ENCODE data around the gene ELL. TPM values are rescaled to one million over a fixed set of nuclear protein-coding genes. Genes with fewer than 3 reads are reported as not detected.

ELL gene
- total and polyA plus RNA-seq, 2 donors from 2014 or later: 5.7 to 25.2 TPM

DNA sequence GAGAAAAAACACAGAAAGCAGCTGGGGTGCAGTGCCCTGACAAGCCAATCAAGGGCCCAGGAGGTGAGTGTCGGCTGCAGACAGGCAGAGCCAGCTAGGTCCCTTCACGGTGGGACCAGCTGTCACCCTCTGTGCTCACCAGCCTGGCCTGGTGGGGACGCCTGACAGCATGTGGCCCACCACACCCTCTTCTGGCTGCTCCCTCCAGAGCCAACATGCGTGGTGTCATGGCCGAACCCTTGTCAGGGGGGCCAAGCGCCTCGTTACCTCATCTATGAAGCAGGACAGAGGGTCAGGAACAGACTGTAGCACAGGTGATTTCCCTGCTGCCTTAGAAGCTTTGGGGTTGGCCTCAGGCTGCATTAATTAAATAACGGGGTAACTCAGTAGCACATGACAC lies 43.9 kb downstream of the ELL start:
- Histone ChIP-seq H3K36me3 (ENCODE audit: control insufficient read depth in 2 of 3, insufficient read depth in 3 of 3, low read length in 3 of 3) (no peaks in the 10 kb centered on the region), H3K9ac (ENCODE audit: low read length in 3 of 3) (no peak overlapping the region), H3K9me3 (ENCODE audit: control insufficient read depth in 2 of 3, insufficient read depth in 1 of 3, low read length in 3 of 3) (no peaks in the 10 kb centered on the region), H3K4me1 (ENCODE audit: control insufficient read depth in 2 of 3, insufficient read depth in 2 of 3, low read depth in 1 of 3, low read length in 3 of 3) (peaks cover 0 to 47% (median 26%) of the 10 kb centered on the region in 3 donors), H3K27ac (ENCODE audit: low read depth in 2 of 2, low read length in 2 of 2) (peak overlapping the region; percentile 90 to 95), H3K4me3 (ENCODE audit: low read length in 3 of 3) (no peak overlapping the region), H3K27me3 (ENCODE audit: control insufficient read depth, insufficient read depth, low read length) (no peaks in the 10 kb centered on the region)
- FAIRE-seq (no peak), DNase-seq (no peak)
- TF ChIP-seq CTCF (IDR thresholded peaks at IDR 0.05; ENCODE audit: borderline replicate concordance, extremely low read depth, insufficient read depth): no peak
- intact Hi-C loops (cut with DNase I): no loop called here

DNA sequence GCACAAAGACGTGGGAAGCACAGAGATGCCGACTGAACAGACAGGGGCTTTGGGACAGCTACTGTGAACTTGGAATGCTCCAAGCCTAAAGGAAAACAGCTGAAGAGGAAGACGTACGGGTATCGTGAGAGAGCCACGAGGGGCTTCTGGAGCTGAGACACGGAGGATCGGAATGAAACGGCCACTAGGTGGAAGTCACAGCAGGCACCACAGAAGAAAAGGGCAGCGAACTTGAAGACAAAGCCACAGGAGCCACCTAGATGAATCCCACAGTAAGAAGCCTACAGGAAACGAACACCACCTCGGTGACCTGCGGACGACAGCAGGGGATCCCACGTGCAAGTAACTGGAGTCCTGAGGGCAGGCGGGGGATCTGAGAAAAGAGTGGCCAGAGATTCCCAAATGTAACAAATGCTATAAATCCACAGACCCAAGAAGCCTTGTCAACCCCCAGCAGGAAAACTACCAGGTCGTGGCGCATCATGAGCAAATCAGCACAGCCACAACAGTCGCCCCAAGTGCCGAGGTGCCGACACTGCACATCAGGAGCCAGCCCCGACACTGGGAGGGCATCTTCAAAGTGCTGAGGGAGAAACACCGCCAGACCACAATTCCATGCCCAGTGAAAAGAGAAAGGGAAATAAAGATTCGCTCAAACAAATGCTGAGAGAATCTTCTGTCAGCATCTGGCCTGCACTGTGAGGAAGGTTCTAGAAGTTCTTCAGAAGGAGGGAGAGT lies 44.7 kb downstream of the ELL start:
- Histone ChIP-seq H3K27me3 (ENCODE audit: control insufficient read depth, insufficient read depth, low read length) (no peaks in the 10 kb centered on the region), H3K9ac (ENCODE audit: low read length in 3 of 3) (no peak overlapping the region), H3K9me3 (ENCODE audit: control insufficient read depth in 2 of 3, insufficient read depth in 1 of 3, low read length in 3 of 3) (no peaks in the 10 kb centered on the region), H3K27ac (ENCODE audit: low read depth in 2 of 2, low read length in 2 of 2) (no peak overlapping the region), H3K36me3 (ENCODE audit: control insufficient read depth in 2 of 3, insufficient read depth in 3 of 3, low read length in 3 of 3) (no peaks in the 10 kb centered on the region), H3K4me3 (ENCODE audit: low read length in 3 of 3) (no peak overlapping the region), H3K4me1 (ENCODE audit: control insufficient read depth in 2 of 3, insufficient read depth in 2 of 3, low read depth in 1 of 3, low read length in 3 of 3) (peaks cover 0 to 47% (median 26%) of the 10 kb centered on the region in 3 donors)
- FAIRE-seq (no peak), DNase-seq (no peak)
- intact Hi-C loops (cut with DNase I): no loop called here
- TF ChIP-seq CTCF (IDR thresholded peaks at IDR 0.05; ENCODE audit: borderline replicate concordance, extremely low read depth, insufficient read depth): no peak

DNA sequence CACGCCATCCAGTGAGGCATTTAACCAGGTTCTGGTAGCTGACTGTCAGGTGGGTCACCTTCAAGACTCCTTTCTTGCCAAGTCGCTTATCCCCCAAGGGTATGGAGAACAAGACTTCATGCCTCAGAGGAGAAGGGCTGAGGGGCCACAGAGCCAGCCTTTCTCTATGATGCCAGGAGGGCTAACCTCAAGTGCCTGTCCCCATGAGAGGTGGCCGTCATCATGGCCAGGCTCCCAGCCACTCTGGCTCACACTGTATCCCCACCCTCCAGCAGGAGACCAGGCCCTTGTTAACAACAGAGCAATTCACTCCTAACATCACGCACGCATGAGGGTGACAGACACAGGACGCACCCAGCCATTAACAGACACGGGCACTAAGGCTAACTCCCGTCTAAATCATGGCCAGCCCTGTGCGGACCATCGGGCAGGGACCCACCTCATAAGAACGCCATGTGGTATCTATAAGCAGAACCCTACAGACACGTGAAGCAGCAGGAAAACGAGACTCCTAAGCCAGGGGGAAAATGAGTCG lies 45.3 kb downstream of the ELL start:
- Histone ChIP-seq H3K4me3 (ENCODE audit: low read length in 3 of 3) (no peak overlapping the region), H3K36me3 (ENCODE audit: control insufficient read depth in 2 of 3, insufficient read depth in 3 of 3, low read length in 3 of 3) (no peaks in the 10 kb centered on the region), H3K27me3 (ENCODE audit: control insufficient read depth, insufficient read depth, low read length) (no peaks in the 10 kb centered on the region), H3K4me1 (ENCODE audit: control insufficient read depth in 2 of 3, insufficient read depth in 2 of 3, low read depth in 1 of 3, low read length in 3 of 3) (peaks cover 0 to 47% (median 26%) of the 10 kb centered on the region in 3 donors), H3K9ac (ENCODE audit: low read length in 3 of 3) (no peak overlapping the region), H3K27ac (ENCODE audit: low read depth in 2 of 2, low read length in 2 of 2) (no peak overlapping the region), H3K9me3 (ENCODE audit: control insufficient read depth in 2 of 3, insufficient read depth in 1 of 3, low read length in 3 of 3) (no peaks in the 10 kb centered on the region)
- intact Hi-C loops (cut with DNase I): no loop called here
- FAIRE-seq (no peak), DNase-seq (no peak)
- TF ChIP-seq CTCF (IDR thresholded peaks at IDR 0.05; ENCODE audit: borderline replicate concordance, extremely low read depth, insufficient read depth): no peak

All from kidney (tissue), 14 donors.